OCI-LY7 (cell line): ENCODE measurements around the gene CEP131. TPM values are rescaled to one million over a fixed set of nuclear protein-coding genes. Genes with fewer than 3 reads are reported as not detected.

Experiments used
- BruUV-seq: library from RNA; stranded (reverse); fragments of 400-500 nt; replicated peaks from 2 replicates; lab custom pipeline; 2021; lab: Mats Ljungman, UMichigan
- CTCF ChIA-PET: fragments of 300-600 bp; sonication (Branson Sonifier 250); formaldehyde crosslinking; loops from one replicate; lab custom pipeline; 2022; ENCODE audit warnings: antibody characterized with exemption; ENCODE audit not compliant: unreplicated experiment; lab: Charles Lee
- POLR2A ChIA-PET: fragments of 300-600 bp; sonication (Branson Sonifier 250); formaldehyde crosslinking; loops from one replicate; lab custom pipeline; 2022; ENCODE audit warnings: antibody characterized with exemption; lab: Charles Lee
- DNase-seq: peaks from one replicate; pipeline ENCODE4 v3.0.0-alpha.2; 2015; ENCODE audit warnings: low spot score
- H2AFZ ChIP-seq: fragments of 200-600 bp; sonication (generic), shearing (Covaris generic); 2 replicates; pipeline ENCODE4 v1.6.1; 2014; ENCODE audit warnings: mild to moderate bottlenecking, antibody characterized with exemption, low read length, moderate library complexity
- H3K27ac ChIP-seq: fragments of 200-600 bp; sonication (generic); 2 replicates; pipeline ENCODE4 v1.5.1; 2014; ENCODE audit warnings: mixed run types, low read depth, mild to moderate bottlenecking, moderate library complexity, low read length, inconsistent platforms; ENCODE audit not compliant: poor library complexity, severe bottlenecking
- H3K36me3 ChIP-seq: fragments of 200-600 bp; sonication (generic); 2 replicates; pipeline ENCODE4 v1.6.1; 2014; ENCODE audit warnings: mild to moderate bottlenecking, antibody characterized with exemption, low read length, moderate library complexity, mixed read lengths; ENCODE audit not compliant: insufficient read depth
- H3K4me1 ChIP-seq: fragments of 200-600 bp; sonication (generic); 2 replicates; pipeline ENCODE4 v1.5.1; 2014; ENCODE audit warnings: mild to moderate bottlenecking, low read length; ENCODE audit not compliant: insufficient read depth, poor library complexity, severe bottlenecking
- H3K4me2 ChIP-seq: fragments of 200-600 bp; sonication (generic); 2 replicates; pipeline ENCODE4 v1.6.1; 2014; ENCODE audit warnings: mild to moderate bottlenecking, low read length
- H3K4me3 ChIP-seq: fragments of 200-600 bp; sonication (generic); 2 replicates; pipeline ENCODE4 v1.5.1; 2014; ENCODE audit warnings: mild to moderate bottlenecking, low read depth, low read length; ENCODE audit not compliant: poor library complexity, severe bottlenecking
- H3K79me2 ChIP-seq: fragments of 200-600 bp; sonication (generic); 2 replicates; pipeline ENCODE4 v1.6.1; 2016; ENCODE audit warnings: low read depth, mild to moderate bottlenecking, low read length, moderate library complexity, mixed read lengths; ENCODE audit not compliant: insufficient read depth
- H3K9me2 ChIP-seq: fragments of 200-600 bp; sonication (generic); 2 replicates; pipeline ENCODE4 v1.6.1; 2016; ENCODE audit warnings: mild to moderate bottlenecking, low read length, mixed read lengths; ENCODE audit not compliant: insufficient read depth
- H3K9me3 ChIP-seq: fragments of 200-600 bp; sonication (generic); 2 replicates; pipeline ENCODE4 v1.6.1; 2014; ENCODE audit warnings: mild to moderate bottlenecking, mixed run types, low read length, mixed read lengths
- H4K20me1 ChIP-seq: fragments of 200-600 bp; sonication (generic); 2 replicates; pipeline ENCODE4 v1.6.1; 2014; ENCODE audit warnings: mild to moderate bottlenecking, antibody characterized with exemption, low read length, moderate library complexity, mixed read lengths; ENCODE audit not compliant: insufficient read depth
- EZH2phosphoT487 ChIP-seq: fragments of 200-600 bp; sonication (generic); IDR thresholded peaks from 2 replicates; pipeline ENCODE4 v1.6.1; 2018; ENCODE audit warnings: low read depth, borderline replicate concordance, mild to moderate bottlenecking, mixed run types, antibody characterized with exemption, low read length, moderate library complexity, mixed read lengths
- intact Hi-C: fragments of 100-400 bp; cut with micrococcal nuclease; formaldehyde crosslinking; loops from one replicate; pipeline ENCODE4 v1.10.0; 2022; ENCODE audit not compliant: unreplicated experiment
- total RNA-seq, 2 experiments: library from RNA; depleted of rRNA in 1 of 2; stranded (reverse); fragments of >200 nt in 1 of 2; shearing (Covaris generic) in 1 of 2; gene quantifications; 2 replicates each; pipeline ENCODE4 v1.2.3, GENCODE V29; 2014 to 2022
- TF ChIP-seq, protein P1 (sequence below): fragments of 200-600 bp; sonication (generic); conservative IDR thresholded peaks from 2 replicates; pipeline ENCODE4 v1.5.1; 2014; ENCODE audit warnings: mild to moderate bottlenecking, antibody characterized with exemption, low read length, moderate library complexity, mixed read lengths

Gene CEP131
- total RNA-seq, 2 experiments from 2014 or later, result 32.9 to 38.6 TPM

DNA sequence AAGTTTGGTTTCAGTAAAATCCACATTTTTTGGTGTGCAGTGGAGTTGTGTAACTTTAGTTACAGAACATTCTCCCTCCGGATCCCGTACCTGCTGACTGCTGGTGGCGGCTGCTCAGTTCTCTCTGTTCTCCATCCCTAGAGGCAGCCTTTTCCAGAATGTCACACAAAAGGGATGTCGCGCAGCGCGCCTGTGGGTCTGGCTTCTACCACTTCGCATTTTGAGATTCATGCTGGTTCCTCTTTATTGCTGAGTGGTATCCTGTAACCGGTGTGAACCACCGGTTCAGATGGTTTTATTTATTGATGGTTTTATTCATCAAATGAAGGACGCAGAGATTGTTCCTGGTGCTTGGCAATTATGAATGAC, 981 bp upstream of the CEP131 start:
- Histone ChIP-seq H4K20me1 (no peaks in the 10 kb centered on the region), H3K4me3 (peak overlapping the region; percentile 46), H3K9me2 (no peaks in the 10 kb centered on the region), H3K4me2 (peak overlapping the region; percentile 60), H3K9me3 (no peaks in the 10 kb centered on the region), H3K36me3 (no peaks in the 10 kb centered on the region), H3K4me1 (peaks cover 36% of the 10 kb centered on the region), H3K79me2 (no peaks in the 10 kb centered on the region), H3K27ac (no peak overlapping the region), H2AFZ (peak overlapping the region; percentile 77)
- no peak for TF ChIP-seq EZH2phosphoT487
- TF ChIP-seq, protein P1, sequence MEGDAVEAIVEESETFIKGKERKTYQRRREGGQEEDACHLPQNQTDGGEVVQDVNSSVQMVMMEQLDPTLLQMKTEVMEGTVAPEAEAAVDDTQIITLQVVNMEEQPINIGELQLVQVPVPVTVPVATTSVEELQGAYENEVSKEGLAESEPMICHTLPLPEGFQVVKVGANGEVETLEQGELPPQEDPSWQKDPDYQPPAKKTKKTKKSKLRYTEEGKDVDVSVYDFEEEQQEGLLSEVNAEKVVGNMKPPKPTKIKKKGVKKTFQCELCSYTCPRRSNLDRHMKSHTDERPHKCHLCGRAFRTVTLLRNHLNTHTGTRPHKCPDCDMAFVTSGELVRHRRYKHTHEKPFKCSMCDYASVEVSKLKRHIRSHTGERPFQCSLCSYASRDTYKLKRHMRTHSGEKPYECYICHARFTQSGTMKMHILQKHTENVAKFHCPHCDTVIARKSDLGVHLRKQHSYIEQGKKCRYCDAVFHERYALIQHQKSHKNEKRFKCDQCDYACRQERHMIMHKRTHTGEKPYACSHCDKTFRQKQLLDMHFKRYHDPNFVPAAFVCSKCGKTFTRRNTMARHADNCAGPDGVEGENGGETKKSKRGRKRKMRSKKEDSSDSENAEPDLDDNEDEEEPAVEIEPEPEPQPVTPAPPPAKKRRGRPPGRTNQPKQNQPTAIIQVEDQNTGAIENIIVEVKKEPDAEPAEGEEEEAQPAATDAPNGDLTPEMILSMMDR, result no peak
- DNase-seq, result no peak
- intact Hi-C loops, result loop anchor here (1.0 kb wide), 2 partner anchors 16 kb away; partner anchors contain the start of genes NDUFAF8 and TEPSIN
- no TSS peak for BruUV-seq
- CTCF ChIA-PET, result no interaction called here
- POLR2A ChIA-PET, result no interaction called here

DNA sequence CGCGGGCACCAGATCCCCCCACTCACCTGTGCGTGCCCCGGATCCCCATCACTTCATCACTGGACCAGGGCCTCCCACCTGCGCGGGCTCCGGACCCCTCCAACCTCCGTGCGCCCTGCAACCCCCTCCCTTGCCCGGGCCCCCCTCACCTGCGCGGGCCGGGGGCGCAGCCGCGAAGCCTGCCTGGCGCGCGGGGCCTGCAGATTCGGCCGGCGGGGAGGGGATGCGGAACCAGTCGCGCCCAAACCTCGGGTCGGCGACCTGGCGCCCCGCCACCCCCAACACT, 202 bp downstream of the CEP131 start:
- H2AFZ ChIP-seq, result peak overlapping the region; percentile 65
- intact Hi-C loops, result no loop called here
- peak overlapping the region; percentile 73 for H3K4me2 ChIP-seq
- POLR2A ChIA-PET, result interaction anchor here (0.6 to 1.3 kb wide), 7 partner anchors 16 to 409 kb away, joined by 3 to 12 read pairs (median 4); partner anchors contain the start of genes BAHCC1, NDUFAF8 and TEPSIN
- H3K4me1 ChIP-seq, result peaks cover 24% of the 10 kb centered on the region
- no peaks in the 10 kb centered on the region for H3K9me2 ChIP-seq
- CTCF ChIA-PET, result interaction anchor here (0.6 to 0.7 kb wide), 2 partner anchors 690 to 1229 kb away, joined by 3 to 13 read pairs; no protein-coding TSS in a partner anchor
- TF ChIP-seq, protein P1, result no peak
- no peak for TF ChIP-seq EZH2phosphoT487
- DNase-seq, result no peak
- H3K9me3 ChIP-seq, result no peaks in the 10 kb centered on the region
- no peaks in the 10 kb centered on the region for H4K20me1 ChIP-seq
- H3K4me3 ChIP-seq, result peak overlapping the region; percentile 79
- H3K79me2 ChIP-seq, result no peaks in the 10 kb centered on the region
- no peaks in the 10 kb centered on the region for H3K36me3 ChIP-seq
- no peak overlapping the region for H3K27ac ChIP-seq
- no TSS peak for BruUV-seq

DNA sequence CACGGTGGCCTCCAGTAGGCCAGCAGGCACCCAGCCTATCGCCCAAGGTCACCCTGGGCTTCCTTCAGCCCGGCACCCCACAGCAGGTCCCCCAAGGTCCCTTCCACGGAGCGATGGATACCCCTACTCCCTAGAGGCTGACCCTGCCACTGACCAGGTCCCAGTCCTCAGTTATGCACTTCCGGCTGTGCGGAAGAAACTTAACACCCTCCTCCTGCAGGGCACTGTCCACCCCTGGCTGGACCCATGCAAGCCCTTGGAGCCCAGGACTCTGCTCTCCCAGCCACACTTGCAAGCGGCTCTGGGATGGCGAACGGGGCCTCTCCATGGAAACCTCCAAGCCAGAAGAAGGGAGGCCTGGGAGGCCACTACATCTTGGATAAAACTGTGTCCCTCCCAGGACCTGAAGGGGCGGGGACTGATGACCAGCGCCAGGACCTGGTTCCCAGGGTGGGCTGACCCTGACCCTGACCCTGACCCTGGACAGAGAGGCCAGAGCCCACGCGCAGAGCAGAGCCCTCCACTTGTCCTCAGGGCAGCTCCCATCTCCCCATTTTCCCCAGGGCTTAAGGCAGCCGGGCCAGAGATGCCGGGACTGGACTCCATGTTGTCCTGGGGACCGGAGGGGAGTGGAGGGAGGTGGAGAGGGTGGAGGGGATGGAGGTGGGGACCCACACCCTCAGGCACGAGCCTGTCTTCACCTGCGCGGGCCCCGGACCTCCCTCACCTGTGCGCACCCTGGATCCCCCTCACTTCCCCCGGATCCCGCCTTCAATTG, 734 bp downstream of the CEP131 start:
- no peaks in the 10 kb centered on the region for H4K20me1 ChIP-seq
- H3K79me2 ChIP-seq, result no peaks in the 10 kb centered on the region
- ChIA-PET CTCF (no interaction called here), POLR2A (interaction anchor here (0.6 to 1.3 kb wide), 7 partner anchors 17 to 408 kb away, joined by 3 to 12 read pairs (median 4); partner anchors contain the start of genes BAHCC1, NDUFAF8 and TEPSIN)
- no TSS peak for BruUV-seq
- intact Hi-C loops, result no loop called here
- no peaks in the 10 kb centered on the region for H3K9me2 ChIP-seq
- H3K36me3 ChIP-seq, result no peaks in the 10 kb centered on the region
- peak overlapping the region; percentile 73 for H3K4me2 ChIP-seq
- TF ChIP-seq EZH2phosphoT487, result no peak
- TF ChIP-seq, protein P1, result no peak
- H2AFZ ChIP-seq, result peak overlapping the region; percentile 65; the same call in 1 of the 2 replicates
- DNase-seq, result no peak
- H3K9me3 ChIP-seq, result no peaks in the 10 kb centered on the region
- no peak overlapping the region for H3K27ac ChIP-seq
- peaks cover 22% of the 10 kb centered on the region for H3K4me1 ChIP-seq
- peak overlapping the region; percentile 79 for H3K4me3 ChIP-seq
